ENCODE measurements around the gene WWOX. TPM values are rescaled to one million over a fixed set of nuclear protein-coding genes. Genes with fewer than 3 reads are reported as not detected.

Gene WWOX
- total RNA-seq, 4 donors from 2014 or later: 76.8 to 102 (median 83.6) TPM

GRCh38 chr16:78096386-78096785 is 3.1 kb upstream of the WWOX start:
- Histone ChIP-seq H3K4me1 (peaks cover 0 to 17% (median 4%) of the 10 kb centered on the region in 4 donors), H3K27me3 (peaks cover 0 to 5% of the 10 kb centered on the region in 2 donors), H3K4me3 (no peak overlapping the region), H3K27ac (no peak overlapping the region), H3K36me3 (no peaks in the 10 kb centered on the region), H3K9me3 (no peaks in the 10 kb centered on the region)
- 81 to 83% methylated on average over 3 of the region's 3 CpGs for WGBS, 2 donors
- TF ChIP-seq EP300 (IDR thresholded peaks at IDR 0.05) (no peak), CTCF (IDR thresholded peaks at IDR 0.05) (no peak), POLR2A (IDR thresholded peaks at IDR 0.05) (no peak)
- DNase-seq (ENCODE audit: low spot score in 2 of 2): no peak

GRCh38 chr16:78097548-78097947 is 1.9 kb upstream of the WWOX start:
- no peaks in the 10 kb centered on the region for H3K36me3 ChIP-seq

GRCh38 chr16:78098087-78098486 is 1.4 kb upstream of the WWOX start:
- Histone ChIP-seq H3K27ac (no peak overlapping the region), H3K36me3 (no peaks in the 10 kb centered on the region), H3K27me3 (peaks cover 0 to 5% of the 10 kb centered on the region in 2 donors), H3K4me1 (peaks cover 0 to 32% (median 4%) of the 10 kb centered on the region in 4 donors), H3K9me3 (no peaks in the 10 kb centered on the region), H3K4me3 (no peak overlapping the region)
- DNase-seq (ENCODE audit: low spot score in 2 of 2): no peak
- WGBS, 2 donors: 73 to 77% methylated on average over 4 of the region's 4 CpGs
- no peak for TF ChIP-seq CTCF (IDR thresholded peaks at IDR 0.05)
- TF ChIP-seq EP300 (IDR thresholded peaks at IDR 0.05): no peak
- TF ChIP-seq POLR2A (IDR thresholded peaks at IDR 0.05): no peak

More at GRCh38 chr16:78097548-78097947, 1.9 kb upstream of the WWOX start:
- WGBS, 2 donors: 92 to 95% methylated on average over 4 of the region's 4 CpGs
- Histone ChIP-seq H3K9me3 (no peaks in the 10 kb centered on the region), H3K27me3 (peaks cover 0 to 5% of the 10 kb centered on the region in 2 donors), H3K27ac (no peak overlapping the region), H3K4me1 (peaks cover 0 to 28% (median 4%) of the 10 kb centered on the region in 4 donors), H3K4me3 (no peak overlapping the region)
- no peak for DNase-seq (ENCODE audit: low spot score in 2 of 2)
- TF ChIP-seq CTCF (IDR thresholded peaks at IDR 0.05): no peak
- no peak for TF ChIP-seq POLR2A (IDR thresholded peaks at IDR 0.05)
- no peak for TF ChIP-seq EP300 (IDR thresholded peaks at IDR 0.05)

- 67% methylated on average over 12 of the region's 12 CpGs for WGBS, 2 donors
- H3K9me3 ChIP-seq: no peaks in the 10 kb centered on the region
- no peaks in the 10 kb centered on the region for H3K36me3 ChIP-seq
- H3K4me1 ChIP-seq: peaks cover 0 to 32% (median 4%) of the 10 kb centered on the region in 4 donors
- H3K27ac ChIP-seq: peak overlapping the region; percentile 67 to 93 (median 91)
- DNase-seq (ENCODE audit: low spot score in 2 of 2): no peak
- H3K27me3 ChIP-seq: peaks cover 0 to 5% of the 10 kb centered on the region in 2 donors
- H3K4me3 ChIP-seq: peak overlapping the region; percentile 79 to 100 (median 90)
- TF ChIP-seq CTCF (IDR thresholded peaks at IDR 0.05): no peak
- TF ChIP-seq POLR2A (IDR thresholded peaks at IDR 0.05): no peak
- TF ChIP-seq EP300 (IDR thresholded peaks at IDR 0.05): no peak
Measured at GRCh38 chr16:78098595-78099270, 721 bp upstream of the WWOX start.

GRCh38 chr16:78100112-78100467 is 636 bp downstream of the WWOX start:
- Histone ChIP-seq H3K4me1 (peaks cover 0 to 34% (median 4%) of the 10 kb centered on the region in 4 donors), H3K27me3 (no peaks in the 10 kb centered on the region), H3K27ac (peak overlapping the region; percentile 67 to 93 (median 91)), H3K4me3 (peak overlapping the region; percentile 79 to 100 (median 90)), H3K9me3 (no peaks in the 10 kb centered on the region), H3K36me3 (no peaks in the 10 kb centered on the region)
- TF ChIP-seq EP300 (IDR thresholded peaks at IDR 0.05) (no peak), CTCF (IDR thresholded peaks at IDR 0.05) (peak in 3 of 5 experiments; percentile 78 to 89 (median 80)), POLR2A (IDR thresholded peaks at IDR 0.05) (no peak)
- WGBS, 2 donors: 21 to 40% methylated on average over 5 to 11 of the region's 12 CpGs
- DNase-seq (ENCODE audit: low spot score in 2 of 2): peak in 1 of 2 donors; percentile 50
